Measurements from ENCODE around the gene TMTC3.

TMTC3 gene

GRCh38 chr12:88242939-88243338, 100.8 kb downstream of the TMTC3 start:
- no peak for DNase-seq (ENCODE audit: low spot score)
- H3K4me3 ChIP-seq: no peak overlapping the region
- peak overlapping the region in 1 of 2 donors; percentile 59 for H3K27ac ChIP-seq
- TF ChIP-seq CTCF (IDR thresholded peaks at IDR 0.05): no peak

GRCh38 chr12:88243982-88244381, 101.9 kb downstream of the TMTC3 start:
- TF ChIP-seq CTCF (IDR thresholded peaks at IDR 0.05): no peak
- Histone ChIP-seq H3K27ac (no peak overlapping the region), H3K4me3 (no peak overlapping the region)
- no peak for DNase-seq (ENCODE audit: low spot score)

- DNase-seq (ENCODE audit: low spot score): no peak
- no peak for TF ChIP-seq CTCF (IDR thresholded peaks at IDR 0.05)
- Histone ChIP-seq H3K4me3 (no peak overlapping the region), H3K27ac (no peak overlapping the region)
These were observed 103.8 kb downstream of the TMTC3 start for GRCh38 chr12:88245905-88246304.

- DNase-seq (ENCODE audit: low spot score): no peak
These were observed 105.1 kb downstream of the TMTC3 start for GRCh38 chr12:88247241-88247643.

GRCh38 chr12:88248606-88249005, 106.5 kb downstream of the TMTC3 start:
- H3K4me3 ChIP-seq: no peak overlapping the region
- no peak for DNase-seq (ENCODE audit: low spot score)
- TF ChIP-seq CTCF (IDR thresholded peaks at IDR 0.05): no peak
- no peak overlapping the region for H3K27ac ChIP-seq

More at GRCh38 chr12:88247241-88247643, 105.1 kb downstream of the TMTC3 start:
- Histone ChIP-seq H3K27ac (no peak overlapping the region), H3K4me3 (no peak overlapping the region)
- no peak for TF ChIP-seq CTCF (IDR thresholded peaks at IDR 0.05)

Measured in coronary artery (tissue), 2 donors.